HG03139 (cell line): Measurements from ENCODE around the gene CNTLN.
"Not testable (repeated sequence)": the region's sequence is repeated elsewhere in the genome, so short reads cannot be mapped to it uniquely, and the experiment has no call there.

Source experiments
- ATAC-seq: cut with Tn5 transposase; IDR thresholded peaks from one replicate; pipeline ENCODE4 v1.9.1; 2021; ENCODE audit not compliant: unreplicated experiment

CNTLN gene

DNA sequence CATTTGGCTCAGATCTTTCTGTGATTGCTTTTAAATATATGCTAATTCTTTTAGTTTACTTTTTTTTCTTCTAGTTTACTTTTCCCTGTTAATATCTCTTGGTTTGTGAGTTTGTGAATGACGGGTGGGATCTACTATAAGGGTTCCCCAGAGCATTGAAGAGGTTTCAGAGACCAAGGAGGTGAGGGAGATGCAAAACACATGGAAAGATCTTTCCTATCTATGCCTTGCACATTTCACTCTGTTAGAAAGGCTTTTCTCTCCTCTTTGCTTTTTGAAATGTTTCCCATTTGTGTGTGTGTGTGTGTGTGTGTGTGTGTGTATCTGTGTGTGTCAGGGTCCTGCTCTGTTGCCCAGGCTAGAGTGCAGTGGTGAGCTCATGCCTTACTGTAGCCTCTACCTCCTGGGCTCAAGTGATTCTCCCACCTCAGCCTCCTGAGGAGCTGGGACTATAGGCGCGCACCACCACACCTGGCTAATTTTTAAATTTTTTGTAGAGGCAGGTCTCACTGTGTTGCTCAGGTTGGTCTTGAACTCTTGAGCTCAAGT is 50.7 kb downstream of the CNTLN start:
- ATAC-seq = no peak

DNA sequence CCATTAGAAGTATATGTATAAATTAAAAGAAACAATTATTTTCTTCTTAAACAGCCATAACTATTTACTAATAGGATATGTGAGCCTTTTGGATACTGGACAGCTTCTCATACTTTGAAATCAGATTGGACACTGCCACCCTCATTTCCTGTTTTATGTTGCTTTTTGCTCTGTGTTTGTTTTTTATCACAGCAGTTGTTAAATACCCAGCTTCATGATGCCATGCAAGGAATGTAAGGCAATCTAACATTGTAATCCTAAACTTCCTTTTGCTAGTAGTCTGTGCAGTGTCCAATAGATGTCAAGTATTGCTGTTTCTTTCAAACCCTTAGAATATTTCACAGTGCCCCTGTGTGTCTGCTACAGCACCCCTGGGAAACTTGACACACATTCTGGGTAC is 56.2 kb downstream of the CNTLN start:
- ATAC-seq = no peak

DNA sequence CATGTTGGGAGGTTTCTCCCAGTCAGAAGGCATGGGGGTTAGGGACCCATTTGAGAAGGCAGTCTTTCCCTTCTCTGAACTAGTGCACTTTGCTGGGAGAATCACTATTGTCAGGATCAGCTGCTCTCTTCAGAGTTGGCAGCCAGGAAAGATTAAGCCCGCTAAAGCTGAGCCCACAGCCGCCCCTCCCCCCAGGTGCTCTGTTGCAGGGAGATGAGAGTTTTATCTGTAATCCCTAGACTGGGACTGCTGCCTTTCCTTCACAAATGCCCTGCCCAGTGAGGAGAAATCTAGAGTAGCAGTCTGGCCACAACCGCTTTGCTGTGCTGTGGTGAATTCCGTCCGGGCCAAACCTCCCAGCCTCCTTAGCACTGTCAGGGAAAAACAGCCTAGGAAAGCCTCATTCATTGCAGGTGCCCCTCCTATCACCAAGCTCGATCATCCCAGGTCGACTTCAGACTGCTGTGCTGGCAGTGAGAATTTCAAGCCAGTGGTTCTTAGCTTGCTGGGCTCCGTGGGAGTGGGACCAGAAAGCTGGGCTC is 69.8 kb downstream of the CNTLN start:
- no peak for ATAC-seq

GRCh38 chr9:17216011-17216410 is 81.2 kb downstream of the CNTLN start:
- ATAC-seq = no peak

DNA sequence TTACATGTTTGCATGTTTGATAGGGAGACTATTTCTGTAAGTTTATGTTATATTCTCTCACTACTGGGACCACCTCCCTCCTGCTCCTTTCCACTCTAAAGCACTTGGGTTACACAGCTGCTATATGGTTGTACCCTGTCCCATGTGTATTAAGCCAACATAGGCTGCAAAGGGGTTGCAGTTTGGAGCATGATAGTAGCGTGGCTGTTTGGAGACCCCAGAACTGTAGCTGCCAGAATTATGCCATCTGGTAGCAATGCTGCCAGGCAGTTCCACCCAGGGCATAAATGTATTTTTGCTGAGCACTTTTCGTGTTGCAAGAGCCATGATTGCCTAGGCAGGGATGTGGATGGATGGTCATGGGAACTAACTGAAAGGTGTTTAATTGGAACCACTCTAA is 81.8 kb downstream of the CNTLN start:
- no peak for ATAC-seq

GRCh38 chr9:17217272-17217671 is 82.4 kb downstream of the CNTLN start:
- ATAC-seq = no peak

DNA sequence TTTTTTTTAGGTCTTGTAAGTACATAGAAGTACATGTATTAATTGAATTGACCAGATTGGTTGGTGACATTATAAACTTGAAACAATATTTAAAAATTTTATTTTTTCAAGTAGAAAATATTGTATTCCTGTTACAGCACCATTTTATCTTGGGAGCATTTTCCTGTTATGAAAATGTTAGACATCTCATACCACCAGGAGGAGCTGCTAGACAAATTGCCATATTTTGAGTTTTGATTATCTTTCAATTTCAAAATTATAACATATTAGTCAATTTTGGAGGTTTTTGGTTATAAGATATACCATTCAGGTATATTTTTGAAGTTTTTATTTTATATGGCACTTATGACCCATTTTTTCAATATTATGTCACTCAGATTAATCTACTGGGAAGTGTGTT is 84.4 kb downstream of the CNTLN start:
- ATAC-seq = no peak

- ATAC-seq = no peak
Measured at GRCh38 chr9:17222932-17223331, 88.1 kb downstream of the CNTLN start.

DNA sequence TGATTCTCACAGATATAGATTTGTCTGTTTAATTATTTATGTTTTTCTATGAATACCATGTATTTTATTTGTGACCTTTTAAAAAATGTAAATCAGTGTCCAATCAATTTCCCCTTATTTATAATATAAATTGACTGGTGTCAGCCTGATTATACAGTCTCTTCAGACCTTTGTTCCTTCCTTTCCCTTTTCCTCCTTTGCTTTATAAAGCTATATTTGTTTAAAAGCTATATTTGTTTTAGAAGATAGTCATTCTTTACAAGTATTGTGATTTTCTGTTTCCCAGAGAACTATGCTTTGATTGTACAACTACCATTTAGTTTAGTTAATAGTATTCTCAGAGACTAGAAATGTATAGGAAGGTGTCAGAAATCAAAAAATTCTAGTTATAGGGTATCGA is 90.6 kb downstream of the CNTLN start:
- no peak for ATAC-seq

GRCh38 chr9:17229945-17230560 is 95.2 kb downstream of the CNTLN start:
- no peak for ATAC-seq

- no peak for ATAC-seq
Measured at GRCh38 chr9:17230646-17231045, 95.8 kb downstream of the CNTLN start.

GRCh38 chr9:17236147-17236546 is 101.3 kb downstream of the CNTLN start:
- ATAC-seq = no peak

DNA sequence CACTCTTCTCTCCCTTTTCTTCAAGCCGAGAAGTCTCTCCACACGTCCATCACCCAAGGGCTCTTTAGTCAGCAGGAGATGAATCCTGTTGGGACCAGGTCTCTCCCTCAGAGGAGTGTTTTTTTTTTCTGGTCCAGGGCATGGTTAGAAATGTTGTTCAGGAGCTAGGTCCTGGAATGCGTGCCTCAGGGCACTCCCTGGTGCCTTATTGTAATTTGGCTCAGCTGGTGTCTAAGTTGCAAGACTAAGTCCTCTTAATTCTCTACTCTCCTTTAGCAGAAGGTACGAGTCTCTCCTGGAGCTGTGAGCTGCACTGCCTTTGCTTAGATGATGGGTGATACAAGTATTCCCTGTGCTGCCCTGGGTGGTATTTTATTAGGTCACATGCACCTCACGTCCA is 111.9 kb downstream of the CNTLN start:
- ATAC-seq = no peak

- no peak for ATAC-seq
Measured at GRCh38 chr9:17251100-17251499, 116.3 kb downstream of the CNTLN start.

DNA sequence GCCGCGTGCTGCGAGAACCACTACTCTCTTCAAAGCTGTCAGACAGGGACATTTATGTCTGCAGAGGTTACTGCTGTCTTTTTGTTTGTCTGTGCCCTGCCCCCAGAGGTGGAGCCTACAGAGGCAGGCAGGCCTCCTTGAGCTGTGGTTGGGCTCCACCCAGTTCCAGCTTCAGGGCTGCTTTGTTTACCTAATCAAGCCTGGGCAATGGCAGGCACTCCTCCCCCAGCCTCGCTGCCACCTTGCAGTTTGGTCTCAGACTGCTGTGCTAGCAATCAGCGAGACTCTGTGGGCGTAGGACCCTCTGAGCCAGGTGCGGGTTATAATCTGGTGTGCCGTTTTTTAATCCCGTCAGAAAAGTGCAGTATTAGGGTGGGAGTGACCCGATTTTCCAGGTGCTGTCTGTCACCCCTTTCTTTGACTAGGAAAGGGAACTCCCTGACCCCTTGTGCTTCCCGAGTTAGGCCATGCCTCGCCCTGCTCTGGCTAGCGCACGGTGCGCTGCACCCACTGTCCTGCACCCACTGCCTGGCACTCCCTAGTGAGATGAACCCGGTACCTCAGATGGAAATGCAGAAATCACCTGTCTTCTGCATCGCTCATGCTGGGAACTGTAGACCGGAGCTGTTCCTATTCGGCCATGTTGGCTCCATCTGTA is 133.8 kb downstream of the CNTLN start:
- ATAC-seq = not testable (repeated sequence)

DNA sequence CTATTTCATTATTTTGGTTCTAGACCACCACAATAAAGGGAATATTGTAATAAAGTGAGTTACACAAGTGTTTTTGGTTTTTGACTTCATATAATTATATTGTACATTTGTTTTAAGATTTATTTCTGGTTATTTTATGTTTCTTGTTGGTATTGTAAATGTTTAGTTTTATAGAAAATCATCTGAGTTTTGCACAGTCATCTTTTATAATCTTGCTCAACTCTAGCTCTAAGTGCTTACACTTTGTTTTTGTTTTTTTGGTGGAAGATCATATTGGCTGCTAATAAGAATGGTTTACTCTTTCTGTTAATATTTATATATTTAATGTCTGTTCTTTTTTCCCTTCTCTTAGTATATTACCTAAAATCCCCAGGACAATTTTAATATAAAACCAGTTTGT is 135.0 kb downstream of the CNTLN start:
- ATAC-seq = no peak

GRCh38 chr9:17272536-17272935 is 137.7 kb downstream of the CNTLN start:
- no peak for ATAC-seq

DNA sequence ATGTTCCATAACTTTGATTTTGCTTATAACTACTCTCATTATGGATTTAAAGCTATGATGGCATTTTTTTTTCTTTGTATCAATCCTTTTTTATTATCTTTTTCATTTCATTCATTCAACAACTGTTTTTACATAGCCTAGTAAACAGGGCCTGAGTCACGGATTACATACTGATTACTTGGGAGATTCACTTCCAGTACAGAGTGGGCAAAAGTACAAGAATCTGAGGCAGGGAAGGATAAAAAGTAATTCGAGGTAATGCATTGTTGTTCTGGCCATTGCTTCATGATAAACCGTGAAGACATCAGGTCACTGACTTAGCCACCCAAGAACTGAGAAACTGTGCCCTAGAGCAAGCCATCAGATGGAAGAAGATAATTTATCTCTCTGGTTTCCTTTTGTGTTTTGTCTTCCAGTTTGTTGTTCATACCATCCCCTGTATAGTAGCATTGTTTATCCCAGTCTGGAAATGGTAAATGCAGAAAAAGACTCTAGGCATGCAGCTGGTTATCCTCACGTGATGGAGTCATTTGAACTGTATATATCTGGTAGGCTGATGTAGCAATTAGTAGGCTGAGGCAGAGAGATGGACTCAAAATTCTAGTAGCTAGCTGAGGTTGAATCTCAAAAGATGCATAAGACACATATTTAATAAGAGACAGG is 145.6 kb downstream of the CNTLN start:
- no peak for ATAC-seq

- not testable (repeated sequence) for ATAC-seq
Measured at GRCh38 chr9:17290673-17291072, 155.8 kb downstream of the CNTLN start.

GRCh38 chr9:17291766-17292165 is 156.9 kb downstream of the CNTLN start:
- ATAC-seq = no peak

DNA sequence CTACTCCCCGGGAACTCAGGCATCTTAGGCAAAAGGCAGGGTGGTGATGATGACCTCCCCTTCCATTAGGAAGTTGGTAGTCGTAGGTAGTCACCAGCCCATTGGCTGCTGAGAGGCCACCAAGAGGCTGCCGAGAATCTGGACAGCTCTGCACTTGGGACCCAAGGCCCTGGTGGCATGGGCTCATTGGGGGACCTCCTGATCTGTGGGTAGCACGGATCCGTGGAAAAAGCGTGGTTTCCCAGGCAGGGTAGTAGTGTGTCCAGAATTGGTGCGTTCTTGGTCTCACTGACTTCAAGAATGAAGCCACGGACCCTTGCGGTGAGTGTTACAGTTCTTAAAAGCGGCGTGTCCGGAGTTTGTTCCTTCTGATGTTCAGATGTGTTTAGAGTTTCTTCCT is 158.8 kb downstream of the CNTLN start:
- no peak for ATAC-seq
